ENCODE data around the gene HSPA4.

DNA sequence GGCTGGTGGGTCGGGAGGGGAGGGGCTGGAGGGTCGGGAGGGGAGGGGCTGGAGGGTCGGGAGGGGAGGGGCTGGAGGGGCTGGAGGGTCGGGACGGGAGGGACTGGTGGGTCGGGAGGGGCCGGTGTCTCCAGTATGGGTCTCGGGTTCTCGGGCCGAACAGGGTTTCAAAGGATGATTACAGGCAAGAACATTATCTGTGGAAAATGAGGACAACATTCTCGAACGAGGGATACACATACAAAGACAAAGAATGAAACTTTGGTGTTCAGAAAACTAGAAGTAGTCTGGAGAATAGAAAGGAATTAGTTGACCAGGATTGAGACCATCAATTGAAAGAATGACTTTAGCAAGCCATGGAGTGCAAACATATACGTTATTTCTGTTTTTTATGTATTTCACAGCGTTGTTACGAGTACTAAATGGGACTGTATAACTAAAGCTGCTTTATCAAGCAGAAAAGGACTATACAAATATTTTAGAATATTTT is 25.1 kb upstream of the HSPA4 start:
- TF ChIP-seq, protein P1, sequence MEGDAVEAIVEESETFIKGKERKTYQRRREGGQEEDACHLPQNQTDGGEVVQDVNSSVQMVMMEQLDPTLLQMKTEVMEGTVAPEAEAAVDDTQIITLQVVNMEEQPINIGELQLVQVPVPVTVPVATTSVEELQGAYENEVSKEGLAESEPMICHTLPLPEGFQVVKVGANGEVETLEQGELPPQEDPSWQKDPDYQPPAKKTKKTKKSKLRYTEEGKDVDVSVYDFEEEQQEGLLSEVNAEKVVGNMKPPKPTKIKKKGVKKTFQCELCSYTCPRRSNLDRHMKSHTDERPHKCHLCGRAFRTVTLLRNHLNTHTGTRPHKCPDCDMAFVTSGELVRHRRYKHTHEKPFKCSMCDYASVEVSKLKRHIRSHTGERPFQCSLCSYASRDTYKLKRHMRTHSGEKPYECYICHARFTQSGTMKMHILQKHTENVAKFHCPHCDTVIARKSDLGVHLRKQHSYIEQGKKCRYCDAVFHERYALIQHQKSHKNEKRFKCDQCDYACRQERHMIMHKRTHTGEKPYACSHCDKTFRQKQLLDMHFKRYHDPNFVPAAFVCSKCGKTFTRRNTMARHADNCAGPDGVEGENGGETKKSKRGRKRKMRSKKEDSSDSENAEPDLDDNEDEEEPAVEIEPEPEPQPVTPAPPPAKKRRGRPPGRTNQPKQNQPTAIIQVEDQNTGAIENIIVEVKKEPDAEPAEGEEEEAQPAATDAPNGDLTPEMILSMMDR (IDR thresholded peaks at IDR 0.05; ENCODE audit: borderline replicate concordance, extremely low read depth, low read length, poor library complexity, severe bottlenecking): no peak
- TF ChIP-seq EZH2 (IDR thresholded peaks at IDR 0.05; ENCODE audit: borderline replicate concordance, low read depth, low read length, severe bottlenecking): no peak
